Kidney (tissue), 14 donors: Measurements from ENCODE around the gene SBF2. TPM values are rescaled to one million over a fixed set of nuclear protein-coding genes. Genes with fewer than 3 reads are reported as not detected.

Experiments
- DNase-seq, 5 donors: peaks; one replicate each; pipeline ENCODE4 v3.0.0-alpha.2; 2013 to 2020
- FAIRE-seq: peaks from 2 replicates; lab custom pipeline; 2012; peaks lifted over from hg19 to GRCh38; lab: Jason Lieb, UNC
- H3K27ac ChIP-seq, 2 donors: one replicate each; pipeline ENCODE4 v1.7.0; 2013; ENCODE audit warnings: low read depth in 2 of 2, low read length in 2 of 2, inconsistent platforms in 1 of 2
- H3K27me3 ChIP-seq: one replicate; pipeline ENCODE4 v1.7.1; 2013; ENCODE audit warnings: low read length, inconsistent platforms; ENCODE audit not compliant: control insufficient read depth, insufficient read depth
- H3K36me3 ChIP-seq, 3 donors: one replicate each; pipeline versions ENCODE4 v1.7.0 to v1.7.1; 2013; ENCODE audit warnings: low read length in 3 of 3, control low read depth in 1 of 3, inconsistent platforms in 1 of 3; ENCODE audit not compliant: insufficient read depth in 3 of 3, control insufficient read depth in 2 of 3
- H3K4me1 ChIP-seq, 3 donors: one replicate each; pipeline versions ENCODE4 v1.7.0 to v1.7.1; 2013; ENCODE audit warnings: low read length in 3 of 3, inconsistent platforms in 1 of 3, low read depth in 1 of 3; ENCODE audit not compliant: control insufficient read depth in 2 of 3, insufficient read depth in 2 of 3
- H3K4me3 ChIP-seq, 3 donors: one replicate each; pipeline versions ENCODE4 v1.7.0 to v1.8.1; 2013; ENCODE audit warnings: low read length in 3 of 3, control low read depth in 1 of 3, inconsistent platforms in 1 of 3
- H3K9ac ChIP-seq, 3 donors: one replicate each; pipeline versions ENCODE4 v1.7.0 to v1.7.1; 2013; ENCODE audit warnings: low read length in 3 of 3, control low read depth in 1 of 3, inconsistent platforms in 1 of 3
- H3K9me3 ChIP-seq, 3 donors: one replicate each; pipeline versions ENCODE4 v1.7.0 to v1.7.1; 2013; ENCODE audit warnings: low read length in 3 of 3, control low read depth in 1 of 3, inconsistent platforms in 1 of 3; ENCODE audit not compliant: control insufficient read depth in 2 of 3, insufficient read depth in 1 of 3
- intact Hi-C: fragments of 100-400 bp; cut with DNase I; formaldehyde crosslinking; loops from one replicate; pipeline ENCODE4 v1.11.1; 2022
- polyA plus RNA-seq: library from polyadenylated mRNA; stranded (reverse); fragments of 350-450 nt; fragmentation: Illumina TruSeq; extraction: RNeasy Lipid Tissue Mini Kit (QIAGEN cat#74804); gene quantifications from one replicate; pipeline ENCODE4 v1.2.3, GENCODE V29; 2014; ENCODE audit warnings: low read depth, low replicate concordance; ENCODE audit not compliant: insufficient read depth
- total RNA-seq: library from RNA; stranded (reverse); fragmentation: NEBNext Ultra II Directional; extraction: Animal tissue kit (Norgen Biotek cat#: 25700); gene quantifications from one replicate; pipeline ENCODE4 v1.2.1, GENCODE V29; 2021
- TF ChIP-seq, protein P1 (sequence below): IDR thresholded peaks from 3 replicates; pipeline ENCODE4 v1.5.1; 2012; ENCODE audit warnings: mild to moderate bottlenecking, moderate library complexity, borderline replicate concordance; ENCODE audit not compliant: insufficient read depth; ENCODE audit errors: extremely low read depth
- donor health status: control.
- donor health status: control.
- donor health status: control.
- donor health status: control.
- donor health status: control.
- donor health status: DM: yes; HTN: yes; CAD: no.
- donor health status: Normal renal cell carcinoma (clear cell type).

The SBF2 gene
- total and polyA plus RNA-seq, 2 donors from 2014 or later: 13.1 to 55.4 TPM

DNA sequence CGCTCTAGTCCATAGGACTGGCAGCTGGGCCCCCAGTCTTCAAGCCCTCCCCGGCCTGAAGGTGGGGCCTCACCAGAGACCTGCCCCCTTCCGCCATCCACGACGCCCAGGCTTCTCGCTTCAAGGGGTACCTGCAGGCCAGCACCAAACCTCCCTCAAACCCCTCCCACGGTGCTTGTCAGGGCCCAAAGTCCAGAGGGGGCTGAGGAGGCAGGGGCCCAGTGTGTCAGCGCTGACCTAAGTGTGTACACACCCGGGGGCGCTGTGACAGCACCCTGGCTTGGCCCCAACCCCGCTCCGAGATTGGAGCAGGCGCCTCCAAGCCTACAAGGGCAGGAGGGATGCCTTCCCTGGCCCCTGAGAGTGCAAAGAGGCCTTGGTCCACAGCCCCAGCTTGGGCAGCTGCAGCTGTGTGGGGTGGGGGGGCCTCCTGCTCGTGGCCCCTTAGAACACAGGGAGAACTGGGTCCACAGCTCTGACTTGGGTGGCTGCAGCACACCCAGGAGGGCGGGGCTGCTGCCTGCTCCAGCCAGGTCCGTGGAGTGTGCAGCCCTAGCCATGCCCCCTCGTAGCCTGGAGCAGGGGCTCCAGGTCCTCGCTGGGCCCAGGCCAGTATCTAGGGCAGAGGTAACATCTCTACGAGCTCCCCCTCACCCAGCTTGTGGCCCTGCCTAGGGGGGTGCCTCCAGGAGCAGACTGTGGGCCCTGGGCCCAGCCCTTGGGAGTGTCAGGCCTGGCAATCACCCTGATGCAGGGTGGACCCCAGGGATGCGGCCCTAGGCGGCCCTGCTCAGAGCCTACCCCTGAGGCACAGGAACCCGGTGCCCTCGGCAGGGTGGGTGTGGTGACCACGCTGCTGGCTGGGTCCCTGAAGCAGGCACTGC lies 4.9 kb downstream of the SBF2 start:
- TF ChIP-seq, protein P1, sequence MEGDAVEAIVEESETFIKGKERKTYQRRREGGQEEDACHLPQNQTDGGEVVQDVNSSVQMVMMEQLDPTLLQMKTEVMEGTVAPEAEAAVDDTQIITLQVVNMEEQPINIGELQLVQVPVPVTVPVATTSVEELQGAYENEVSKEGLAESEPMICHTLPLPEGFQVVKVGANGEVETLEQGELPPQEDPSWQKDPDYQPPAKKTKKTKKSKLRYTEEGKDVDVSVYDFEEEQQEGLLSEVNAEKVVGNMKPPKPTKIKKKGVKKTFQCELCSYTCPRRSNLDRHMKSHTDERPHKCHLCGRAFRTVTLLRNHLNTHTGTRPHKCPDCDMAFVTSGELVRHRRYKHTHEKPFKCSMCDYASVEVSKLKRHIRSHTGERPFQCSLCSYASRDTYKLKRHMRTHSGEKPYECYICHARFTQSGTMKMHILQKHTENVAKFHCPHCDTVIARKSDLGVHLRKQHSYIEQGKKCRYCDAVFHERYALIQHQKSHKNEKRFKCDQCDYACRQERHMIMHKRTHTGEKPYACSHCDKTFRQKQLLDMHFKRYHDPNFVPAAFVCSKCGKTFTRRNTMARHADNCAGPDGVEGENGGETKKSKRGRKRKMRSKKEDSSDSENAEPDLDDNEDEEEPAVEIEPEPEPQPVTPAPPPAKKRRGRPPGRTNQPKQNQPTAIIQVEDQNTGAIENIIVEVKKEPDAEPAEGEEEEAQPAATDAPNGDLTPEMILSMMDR: no peak
- peaks cover 0 to 14% (median 13%) of the 10 kb centered on the region in 3 donors for H3K4me1 ChIP-seq
- H3K27ac ChIP-seq: no peak overlapping the region
- H3K4me3 ChIP-seq: no peak overlapping the region
- no peaks in the 10 kb centered on the region for H3K9me3 ChIP-seq
- H3K27me3 ChIP-seq: no peaks in the 10 kb centered on the region
- intact Hi-C loops: no loop called here
- no peak overlapping the region for H3K9ac ChIP-seq
- H3K36me3 ChIP-seq: no peaks in the 10 kb centered on the region
- FAIRE-seq: no peak
- DNase-seq: peak in 1 of 5 donors; percentile 73

DNA sequence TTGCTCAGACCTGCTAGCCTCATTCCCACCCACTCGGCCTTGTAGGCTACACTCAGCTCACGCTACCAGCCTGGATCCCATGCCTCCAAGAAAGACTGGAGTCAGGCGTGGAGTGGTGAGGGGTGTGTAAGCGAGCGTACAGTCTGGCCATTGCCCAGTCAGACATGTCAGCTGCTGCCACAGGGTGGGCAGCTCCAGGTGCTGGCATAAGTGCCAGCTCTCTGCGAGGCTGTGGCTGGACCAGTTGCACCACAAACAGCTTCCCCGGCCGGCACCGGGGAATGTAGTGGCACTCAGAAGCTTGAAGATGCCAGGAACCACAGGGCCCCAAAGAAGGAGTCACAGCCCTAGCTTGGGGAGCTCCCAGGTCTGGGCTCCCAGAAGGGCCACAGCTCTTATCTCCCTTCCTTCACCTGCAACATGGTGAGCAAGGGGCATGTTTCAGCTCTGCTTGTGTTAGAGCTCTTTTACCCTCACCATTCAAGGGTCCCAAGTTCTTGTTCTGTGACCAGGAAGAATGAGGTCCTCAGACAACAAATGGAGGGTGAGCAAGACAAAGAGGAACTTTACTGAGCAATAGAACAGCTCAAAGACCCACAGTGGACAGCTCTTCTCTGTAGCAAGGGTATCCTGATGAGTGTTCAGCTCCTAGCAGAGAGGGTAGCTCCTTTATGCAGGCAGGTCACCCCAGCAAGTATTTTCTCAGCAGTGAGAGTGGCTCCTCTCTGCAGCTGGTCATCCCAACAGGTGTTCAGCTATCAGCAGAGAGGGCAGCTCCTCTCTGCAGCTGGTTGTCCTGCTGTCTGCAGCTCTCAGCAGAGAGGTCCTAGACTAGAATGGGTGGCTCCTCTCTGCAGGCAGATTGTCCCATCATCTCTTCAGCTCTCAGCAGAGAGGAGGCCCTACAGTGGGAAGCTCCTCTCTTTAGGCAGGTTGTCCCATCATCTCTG lies 6.0 kb downstream of the SBF2 start:
- no peak overlapping the region for H3K4me3 ChIP-seq
- H3K9me3 ChIP-seq: no peaks in the 10 kb centered on the region
- TF ChIP-seq, protein P1: no peak
- H3K9ac ChIP-seq: no peak overlapping the region
- intact Hi-C loops: no loop called here
- H3K27me3 ChIP-seq: no peaks in the 10 kb centered on the region
- no peak for DNase-seq
- no peak overlapping the region for H3K27ac ChIP-seq
- peaks cover 0 to 13% (median 10%) of the 10 kb centered on the region in 3 donors for H3K4me1 ChIP-seq
- FAIRE-seq: no peak
- no peaks in the 10 kb centered on the region for H3K36me3 ChIP-seq

DNA sequence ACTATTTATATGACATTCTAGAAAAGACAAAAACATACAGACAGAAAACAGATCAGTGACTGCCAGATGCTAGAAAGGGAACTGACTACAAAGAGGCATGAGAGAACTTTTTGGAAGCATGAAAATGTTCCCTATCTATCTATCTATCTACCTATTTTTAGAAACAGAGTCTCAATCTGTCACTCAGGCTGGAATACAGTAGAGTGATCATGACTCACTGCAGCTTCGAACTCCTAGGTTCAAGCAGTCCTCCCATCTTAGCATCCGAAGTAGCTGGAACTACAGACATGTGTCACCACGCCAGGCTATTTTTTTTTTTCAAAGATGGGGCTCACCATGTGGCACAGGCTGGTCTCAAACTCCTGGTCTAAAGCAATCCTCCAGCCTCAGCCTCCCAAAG lies 6.9 kb downstream of the SBF2 start:
- Histone ChIP-seq H3K9me3 (no peaks in the 10 kb centered on the region), H3K36me3 (no peaks in the 10 kb centered on the region), H3K27ac (no peak overlapping the region), H3K27me3 (no peaks in the 10 kb centered on the region), H3K9ac (no peak overlapping the region), H3K4me3 (no peak overlapping the region), H3K4me1 (peaks cover 0 to 9% (median 7%) of the 10 kb centered on the region in 3 donors)
- intact Hi-C loops: no loop called here
- no peak for FAIRE-seq
- TF ChIP-seq, protein P1: no peak
- no peak for DNase-seq
